Duodenal mucosa (tissue), 2 donors: ENCODE data around the gene USH2A.

ENCODE experiments used
- H3K27ac ChIP-seq: one replicate; pipeline ENCODE4 v1.7.0; 2013; ENCODE audit warnings: low read depth, low read length
- H3K27me3 ChIP-seq, 2 donors: one replicate each; pipeline ENCODE4 v1.7.0; 2013; ENCODE audit warnings: low read length in 2 of 2, control low read depth in 1 of 2; ENCODE audit not compliant: insufficient read depth in 2 of 2, control insufficient read depth in 1 of 2
- H3K36me3 ChIP-seq, 2 donors: one replicate each; pipeline ENCODE4 v1.7.0; 2013; ENCODE audit warnings: low read length in 2 of 2, control low read depth in 1 of 2; ENCODE audit not compliant: insufficient read depth in 2 of 2, control insufficient read depth in 1 of 2
- H3K4me1 ChIP-seq, 2 donors: one replicate each; pipeline ENCODE4 v1.7.0; 2013; ENCODE audit warnings: low read length in 2 of 2, control low read depth in 1 of 2; ENCODE audit not compliant: insufficient read depth in 2 of 2, control insufficient read depth in 1 of 2
- H3K4me3 ChIP-seq, 2 donors: one replicate each; pipeline ENCODE4 v1.7.0; 2013; ENCODE audit warnings: low read length in 2 of 2, low read depth in 1 of 2
- H3K9ac ChIP-seq, 2 donors: one replicate each; pipeline ENCODE4 v1.7.0; 2013; ENCODE audit warnings: low read length in 2 of 2, low read depth in 1 of 2
- H3K9me3 ChIP-seq, 2 donors: one replicate each; pipeline ENCODE4 v1.7.0; 2013; ENCODE audit warnings: low read length in 2 of 2, control low read depth in 1 of 2; ENCODE audit not compliant: control insufficient read depth in 1 of 2

The USH2A gene

GRCh38 chr1:216064643-216065042 is 358.6 kb downstream of the USH2A start:
- Histone ChIP-seq H3K9me3 (no peaks in the 10 kb centered on the region), H3K36me3 (no peaks in the 10 kb centered on the region), H3K9ac (no peak overlapping the region), H3K27ac (no peak overlapping the region), H3K4me3 (no peak overlapping the region), H3K4me1 (no peaks in the 10 kb centered on the region), H3K27me3 (no peaks in the 10 kb centered on the region)

DNA sequence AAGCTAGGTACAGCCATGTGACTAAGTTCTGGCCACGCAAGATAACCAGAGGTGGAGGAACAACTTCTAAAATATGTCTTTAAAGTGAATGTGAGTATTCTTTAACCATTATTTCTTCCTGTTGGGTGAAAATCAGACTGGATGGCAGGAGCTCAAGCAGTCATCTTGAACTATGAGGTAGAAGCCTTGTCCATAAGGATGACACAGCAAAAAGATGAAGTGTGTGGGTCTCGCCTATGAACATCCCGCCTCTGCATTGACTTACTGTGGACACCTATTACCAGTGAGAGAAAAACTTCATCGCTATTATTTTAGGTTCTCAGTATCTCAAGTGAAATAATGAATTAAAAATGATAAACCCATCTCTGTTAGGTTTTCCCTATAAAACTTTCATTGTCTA is 365.3 kb downstream of the USH2A start:
- H3K4me1 ChIP-seq: no peaks in the 10 kb centered on the region
- no peaks in the 10 kb centered on the region for H3K9me3 ChIP-seq
- no peaks in the 10 kb centered on the region for H3K27me3 ChIP-seq
- no peak overlapping the region for H3K9ac ChIP-seq
- no peak overlapping the region for H3K27ac ChIP-seq
- no peaks in the 10 kb centered on the region for H3K36me3 ChIP-seq
- no peak overlapping the region for H3K4me3 ChIP-seq

GRCh38 chr1:216057063-216057462 is 366.2 kb downstream of the USH2A start:
- H3K4me3 ChIP-seq: no peak overlapping the region
- no peak overlapping the region for H3K27ac ChIP-seq
- no peak overlapping the region for H3K9ac ChIP-seq
- H3K36me3 ChIP-seq: no peaks in the 10 kb centered on the region
- H3K27me3 ChIP-seq: no peaks in the 10 kb centered on the region
- H3K9me3 ChIP-seq: no peaks in the 10 kb centered on the region
- no peaks in the 10 kb centered on the region for H3K4me1 ChIP-seq

DNA sequence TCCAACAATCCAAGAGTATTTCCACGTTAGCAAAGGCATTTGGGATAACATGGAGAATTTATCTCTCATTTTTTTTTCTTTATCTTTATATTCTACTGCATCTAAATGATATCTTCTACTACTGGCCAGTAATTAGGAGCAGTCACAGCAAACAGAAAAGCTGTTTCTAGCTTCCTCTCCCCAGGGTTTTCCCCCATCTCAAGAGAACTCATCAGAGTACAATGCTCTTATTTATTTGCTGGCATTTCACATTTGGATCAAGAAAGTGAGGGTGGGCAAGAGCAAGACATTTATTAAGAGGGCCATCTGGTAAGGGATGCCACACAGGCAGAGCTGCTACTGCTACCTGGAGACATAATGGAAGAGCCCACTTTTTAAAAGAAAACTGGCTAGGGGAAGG is 368.2 kb downstream of the USH2A start:
- Histone ChIP-seq H3K4me1 (no peaks in the 10 kb centered on the region), H3K27me3 (no peaks in the 10 kb centered on the region), H3K36me3 (no peaks in the 10 kb centered on the region), H3K9me3 (no peaks in the 10 kb centered on the region), H3K9ac (no peak overlapping the region), H3K4me3 (no peak overlapping the region), H3K27ac (no peak overlapping the region)

DNA sequence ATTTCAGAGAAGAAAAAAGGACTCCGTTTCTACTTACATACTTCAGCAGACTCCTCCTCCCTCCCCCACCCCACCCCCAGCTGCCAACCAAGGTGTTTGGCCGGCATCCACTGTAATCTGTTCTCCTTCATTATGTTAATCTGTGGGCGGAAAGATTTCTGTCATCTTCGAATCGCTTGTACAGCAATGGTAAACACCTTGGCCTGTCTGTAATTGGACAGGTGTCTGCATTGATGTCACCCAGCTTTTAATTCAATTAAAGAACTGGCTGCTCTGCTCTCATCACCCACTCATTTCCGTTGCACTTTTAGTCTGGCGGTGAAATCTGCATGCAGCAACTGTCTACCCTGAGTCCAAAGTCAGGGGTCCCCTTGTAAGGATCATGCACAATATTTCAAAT is 368.6 kb downstream of the USH2A start:
- Histone ChIP-seq H3K36me3 (no peaks in the 10 kb centered on the region), H3K4me3 (no peak overlapping the region), H3K9me3 (no peaks in the 10 kb centered on the region), H3K27ac (no peak overlapping the region), H3K27me3 (no peaks in the 10 kb centered on the region), H3K4me1 (no peaks in the 10 kb centered on the region), H3K9ac (no peak overlapping the region)

GRCh38 chr1:216051071-216051470 is 372.2 kb downstream of the USH2A start:
- Histone ChIP-seq H3K4me3 (no peak overlapping the region), H3K36me3 (no peaks in the 10 kb centered on the region), H3K27me3 (no peaks in the 10 kb centered on the region), H3K9ac (no peak overlapping the region), H3K9me3 (no peaks in the 10 kb centered on the region), H3K27ac (no peak overlapping the region), H3K4me1 (no peaks in the 10 kb centered on the region)

DNA sequence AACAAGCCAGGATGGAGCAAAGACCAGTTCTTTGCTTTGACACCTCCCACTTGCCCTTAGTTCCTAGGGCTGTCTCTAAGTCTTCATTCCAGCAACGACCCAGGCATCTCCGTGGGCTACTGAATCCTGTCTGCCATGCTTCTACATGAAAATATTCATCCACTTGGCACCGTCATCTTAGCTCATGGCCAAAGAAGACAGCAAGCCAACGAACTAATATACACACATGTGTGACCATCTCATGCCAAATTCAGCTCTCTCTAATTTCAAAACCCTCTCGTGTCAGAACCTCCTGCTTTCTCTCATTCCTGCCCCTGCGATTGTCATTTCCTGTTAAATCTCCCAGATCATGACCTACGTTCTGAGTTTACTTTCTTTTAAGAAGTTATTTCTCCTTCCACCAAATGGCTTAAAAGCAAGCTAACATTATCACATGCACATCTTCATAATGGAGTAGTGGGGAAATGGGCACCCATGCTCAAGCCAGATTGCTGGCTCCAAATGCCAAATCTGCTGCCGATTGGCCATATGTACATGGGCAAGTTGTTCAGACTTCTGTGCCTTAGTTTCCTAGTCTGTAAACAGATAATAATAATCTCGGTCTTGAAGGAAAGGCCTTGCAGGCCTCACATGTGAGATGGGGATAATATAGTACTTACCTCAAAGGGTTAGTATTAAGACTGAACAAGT is 373.4 kb downstream of the USH2A start:
- Histone ChIP-seq H3K9me3 (no peaks in the 10 kb centered on the region), H3K4me3 (no peak overlapping the region), H3K9ac (no peak overlapping the region), H3K36me3 (no peaks in the 10 kb centered on the region), H3K27ac (no peak overlapping the region), H3K4me1 (no peaks in the 10 kb centered on the region), H3K27me3 (no peaks in the 10 kb centered on the region)

DNA sequence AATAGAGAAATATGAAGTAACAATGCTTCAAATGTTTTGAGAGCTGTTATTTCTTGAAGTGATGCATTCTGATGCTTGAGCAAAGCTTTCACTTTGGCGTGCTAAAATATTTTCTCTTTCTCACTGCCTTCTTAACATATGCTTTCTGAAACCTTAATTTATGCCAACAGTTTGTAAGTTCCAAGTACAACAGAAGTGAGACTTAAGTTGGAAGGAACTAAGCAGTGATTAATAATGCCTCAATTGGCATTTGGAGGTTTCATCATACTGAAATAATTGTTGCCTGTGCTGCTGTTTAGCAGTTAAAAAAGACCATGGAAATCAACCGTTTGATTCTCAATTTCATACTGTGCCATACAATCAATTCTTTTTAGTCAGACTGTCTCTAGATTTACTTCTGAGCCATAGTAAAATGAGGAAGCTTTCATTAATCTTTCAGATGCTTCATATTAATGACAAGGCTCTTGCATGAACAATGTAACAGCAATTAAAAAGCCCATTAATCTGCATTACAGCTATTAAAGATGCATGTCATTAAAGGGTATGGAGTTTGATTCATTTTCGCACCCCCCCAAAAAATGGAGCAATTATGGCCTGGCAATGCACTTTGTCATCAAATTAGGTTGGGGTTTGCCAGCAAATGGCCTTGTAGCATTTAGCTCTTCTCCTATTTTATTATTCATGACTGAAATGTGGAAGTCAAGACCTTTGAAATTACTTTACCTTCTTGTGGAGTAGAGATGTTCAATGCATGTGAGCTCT is 375.3 kb downstream of the USH2A start:
- Histone ChIP-seq H3K4me3 (no peak overlapping the region), H3K27me3 (no peaks in the 10 kb centered on the region), H3K4me1 (no peaks in the 10 kb centered on the region), H3K9me3 (no peaks in the 10 kb centered on the region), H3K9ac (no peak overlapping the region), H3K27ac (no peak overlapping the region), H3K36me3 (no peaks in the 10 kb centered on the region)

DNA sequence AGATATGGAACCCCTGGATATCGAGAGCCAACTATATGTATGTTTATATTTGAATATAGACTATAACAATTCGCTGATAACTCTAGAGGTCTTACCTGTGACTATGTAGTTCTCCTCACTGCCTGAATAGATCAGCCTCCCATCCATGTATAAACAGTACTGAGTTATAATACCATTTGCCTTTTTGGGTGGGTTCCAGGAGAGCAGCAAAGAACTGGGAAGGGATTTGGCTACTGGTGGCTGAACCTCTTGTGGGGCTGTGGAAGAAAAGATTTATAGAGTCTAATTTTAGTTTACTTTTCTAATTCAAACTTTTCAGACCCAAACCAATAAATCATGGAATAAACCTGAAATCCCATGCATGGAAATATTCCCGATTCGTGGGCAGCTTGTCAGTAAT is 376.9 kb downstream of the USH2A start:
- H3K9ac ChIP-seq: no peak overlapping the region
- no peaks in the 10 kb centered on the region for H3K36me3 ChIP-seq
- H3K4me1 ChIP-seq: no peaks in the 10 kb centered on the region
- no peaks in the 10 kb centered on the region for H3K27me3 ChIP-seq
- H3K4me3 ChIP-seq: no peak overlapping the region
- no peaks in the 10 kb centered on the region for H3K9me3 ChIP-seq
- H3K27ac ChIP-seq: no peak overlapping the region

DNA sequence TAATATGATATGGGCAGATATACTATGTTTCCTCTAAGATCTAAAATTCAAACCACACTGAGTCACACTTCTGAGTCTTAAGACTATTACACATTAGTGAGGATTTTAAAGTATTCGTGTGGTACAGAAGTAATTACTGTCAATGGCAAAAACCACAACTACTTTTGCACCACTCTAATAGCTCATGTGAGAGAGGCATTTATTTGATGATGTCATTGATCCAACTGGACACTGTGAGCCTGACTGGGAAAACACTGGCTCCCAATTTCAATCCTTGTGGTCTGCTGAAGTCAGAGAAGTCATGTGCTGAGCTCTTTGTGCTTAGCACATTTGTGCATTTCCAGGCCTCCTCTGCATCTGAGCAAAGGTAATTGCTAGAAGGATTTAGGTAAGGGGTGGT is 377.8 kb downstream of the USH2A start:
- no peak overlapping the region for H3K27ac ChIP-seq
- no peak overlapping the region for H3K9ac ChIP-seq
- H3K36me3 ChIP-seq: no peaks in the 10 kb centered on the region
- H3K27me3 ChIP-seq: no peaks in the 10 kb centered on the region
- no peak overlapping the region for H3K4me3 ChIP-seq
- H3K4me1 ChIP-seq: no peaks in the 10 kb centered on the region
- H3K9me3 ChIP-seq: no peaks in the 10 kb centered on the region
